AG10803 (cell line): ENCODE results near the gene CDH22.
A peak's percentile ranks its signal among the peaks of the same experiment; 100 is the strongest.

Experiments
- DNase-seq: peaks from one replicate; pipeline ENCODE4 v3.0.0; 2010; ENCODE audit warnings: low read depth
- H3K4me3 ChIP-seq: 2 replicates; pipeline ENCODE4 v1.5.1; 2011; ENCODE audit warnings: mild to moderate bottlenecking, low read length, control low read depth
- CTCF ChIP-seq: conservative IDR thresholded peaks from 2 replicates; pipeline ENCODE4 v1.5.1; 2011; ENCODE audit warnings: mild to moderate bottlenecking, low read length, control low read depth, inconsistent platforms

The CDH22 gene

DNA sequence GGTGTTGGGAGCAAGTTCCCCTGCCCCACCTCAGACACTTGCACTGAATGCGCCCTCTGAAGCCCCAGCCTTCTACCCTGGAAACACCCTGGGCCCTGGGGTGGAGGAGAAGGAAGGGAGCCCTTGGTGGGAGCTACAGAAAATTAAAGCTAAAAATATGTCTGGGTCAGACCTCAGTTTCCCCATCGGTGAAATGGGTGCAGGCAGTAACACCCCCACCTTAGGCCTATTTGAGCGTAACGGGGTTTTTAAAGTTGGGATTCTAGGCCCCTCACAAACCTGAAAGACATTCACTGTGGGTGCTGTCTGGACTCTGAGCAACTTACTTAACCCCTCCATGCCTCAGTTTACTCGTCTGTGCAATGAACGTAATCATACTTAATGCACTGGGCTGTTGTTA is 19.3 kb upstream of the CDH22 start:
- DNase-seq, result no peak
- no peak overlapping the region for H3K4me3 ChIP-seq
- no peak for TF ChIP-seq CTCF

DNA sequence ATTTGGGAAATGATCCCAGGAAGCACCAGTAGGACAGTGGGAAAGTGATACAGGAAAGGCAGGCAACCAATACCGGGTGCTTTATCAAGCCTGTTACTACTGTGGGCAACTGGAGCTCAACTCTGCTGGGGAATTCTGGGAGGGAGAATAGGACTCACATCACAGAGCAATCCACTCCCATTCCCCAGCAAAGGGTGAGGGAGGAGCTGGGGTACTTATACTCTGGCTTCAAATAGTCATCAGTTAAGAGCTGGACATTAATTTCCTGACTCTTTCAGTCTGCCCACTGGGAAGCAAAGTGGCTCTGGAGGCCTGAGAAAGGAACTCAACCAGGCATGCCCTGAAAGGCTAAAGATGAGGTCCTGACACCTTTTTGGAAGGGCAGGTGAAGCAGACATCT is 17.5 kb upstream of the CDH22 start:
- DNase-seq, result no peak
- no peak for TF ChIP-seq CTCF
- no peak overlapping the region for H3K4me3 ChIP-seq

DNA sequence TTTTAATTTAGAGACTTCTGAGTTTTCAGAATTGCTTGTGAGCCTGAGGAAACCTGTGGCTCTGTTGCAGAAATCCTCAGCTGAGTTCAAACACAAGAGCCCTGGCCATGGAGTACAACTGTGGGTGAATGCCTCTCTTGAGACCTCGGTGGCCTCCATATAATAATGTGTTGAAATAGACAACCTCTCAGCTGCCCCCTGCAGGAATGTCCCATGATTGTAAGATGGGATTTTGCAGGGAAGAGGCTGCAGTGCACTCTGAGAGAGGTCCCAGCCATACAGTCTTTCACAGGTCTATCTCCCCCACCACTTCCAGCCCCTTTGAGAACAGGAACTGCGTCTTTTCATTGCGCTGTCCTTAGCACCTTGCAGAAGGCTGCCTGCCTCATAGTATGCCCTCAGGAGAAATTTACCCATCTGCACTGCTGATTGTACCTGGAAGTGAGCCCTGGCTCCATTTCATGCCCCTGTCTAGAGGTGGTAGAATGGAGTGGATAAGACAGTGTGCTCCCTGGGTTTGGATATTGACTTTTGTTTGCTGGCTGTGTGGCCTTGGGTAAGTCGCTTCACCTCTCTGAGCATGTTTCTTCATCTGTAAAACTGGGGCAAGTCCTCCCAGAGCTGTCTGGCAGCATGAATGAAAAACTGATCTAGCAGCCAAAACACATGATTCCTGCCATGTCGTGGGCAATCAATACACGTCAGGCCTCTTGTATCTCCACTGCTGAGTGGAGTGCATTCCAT is 16.8 kb upstream of the CDH22 start:
- H3K4me3 ChIP-seq, result no peak overlapping the region
- peak; percentile 10 for DNase-seq
- TF ChIP-seq CTCF, result peak; percentile 44

- DNase-seq, result peak; percentile 8
- no peak for TF ChIP-seq CTCF
- no peak overlapping the region for H3K4me3 ChIP-seq
Observed at GRCh38 chr20:46324379-46324778, 16.1 kb upstream of the CDH22 start.

- TF ChIP-seq CTCF, result no peak
- no peak for DNase-seq
Observed at GRCh38 chr20:46323557-46323956, 15.3 kb upstream of the CDH22 start.

GRCh38 chr20:46322641-46323040 is 14.3 kb upstream of the CDH22 start:
- DNase-seq, result no peak
- no peak overlapping the region for H3K4me3 ChIP-seq
- no peak for TF ChIP-seq CTCF

More at GRCh38 chr20:46323557-46323956, 15.3 kb upstream of the CDH22 start:
- no peak overlapping the region for H3K4me3 ChIP-seq

- H3K4me3 ChIP-seq, result no peak overlapping the region
- no peak for DNase-seq
- no peak for TF ChIP-seq CTCF
Observed at GRCh38 chr20:46317685-46318177, 9.4 kb upstream of the CDH22 start.
